ENCODE data around the gene IGF2R. TPM values are rescaled to one million over a fixed set of nuclear protein-coding genes. Genes with fewer than 3 reads are reported as not detected.

Gene IGF2R
- total RNA-seq, 2 donors from 2014 or later = 50.8 TPM

- Histone ChIP-seq H3K4me1 (no peaks in the 10 kb centered on the region), H3K36me3 (replicated peaks in 1 of 2; ENCODE audit: insufficient read depth in 1 of 2, low read depth in 2 of 2) (no peaks in the 10 kb centered on the region), H3K27me3 (no peaks in the 10 kb centered on the region), H3K4me3 (no peak overlapping the region), H3K27ac (no peak overlapping the region), H3K9me3 (peaks cover 0 to 7% (median 0%) of the 10 kb centered on the region in 3 donors)
- TF ChIP-seq CTCF (IDR thresholded peaks at IDR 0.05) = no peak
- no peak for TF ChIP-seq POLR2A (IDR thresholded peaks at IDR 0.05)
- intact Hi-C loops (cut with DNase I) = no loop called here
- ATAC-seq = no peak
- WGBS, 2 donors = 92% methylated on average over 2 of the region's 2 CpGs; no CpG with 5 or more reads in 1 of the 2 donors
- no peak for DNase-seq
These were observed 147.5 kb downstream of the IGF2R start for GRCh38 chr6:160116411-160116810.

- Histone ChIP-seq H3K4me3 (no peak overlapping the region), H3K4me1 (no peaks in the 10 kb centered on the region), H3K27ac (no peak overlapping the region), H3K9me3 (peaks cover 0 to 7% (median 0%) of the 10 kb centered on the region in 3 donors), H3K36me3 (replicated peaks in 1 of 2; ENCODE audit: insufficient read depth in 1 of 2, low read depth in 2 of 2) (no peaks in the 10 kb centered on the region), H3K27me3 (no peaks in the 10 kb centered on the region)
- ATAC-seq (no peak), DNase-seq (no peak)
- TF ChIP-seq CTCF (IDR thresholded peaks at IDR 0.05) = no peak
- no peak for TF ChIP-seq POLR2A (IDR thresholded peaks at IDR 0.05)
- WGBS, 2 donors = 100% methylated on average over 3 to 6 of the region's 6 CpGs
- intact Hi-C loops (cut with DNase I) = no loop called here
These were observed 148.3 kb downstream of the IGF2R start for GRCh38 chr6:160117137-160117536.

- DNase-seq (no peak), ATAC-seq (no peak)
- Histone ChIP-seq H3K9me3 (peaks cover 0 to 7% (median 0%) of the 10 kb centered on the region in 3 donors), H3K27me3 (no peaks in the 10 kb centered on the region), H3K36me3 (replicated peaks in 1 of 2; ENCODE audit: insufficient read depth in 1 of 2, low read depth in 2 of 2) (no peaks in the 10 kb centered on the region), H3K4me3 (no peak overlapping the region), H3K27ac (no peak overlapping the region), H3K4me1 (no peaks in the 10 kb centered on the region)
- 90 to 93% methylated on average over 3 to 5 of the region's 5 CpGs for WGBS, 2 donors
- intact Hi-C loops (cut with DNase I) = no loop called here
- no peak for TF ChIP-seq POLR2A (IDR thresholded peaks at IDR 0.05)
- no peak for TF ChIP-seq CTCF (IDR thresholded peaks at IDR 0.05)
These were observed 149.8 kb downstream of the IGF2R start for GRCh38 chr6:160118620-160119229.

GRCh38 chr6:160120087-160120486, 151.2 kb downstream of the IGF2R start:
- Histone ChIP-seq H3K4me1 (peaks cover 11% of the 10 kb centered on the region), H3K9me3 (peaks cover 0 to 7% (median 0%) of the 10 kb centered on the region in 3 donors), H3K4me3 (no peak overlapping the region), H3K27ac (no peak overlapping the region), H3K36me3 (replicated peaks in 1 of 2; ENCODE audit: insufficient read depth in 1 of 2, low read depth in 2 of 2) (no peaks in the 10 kb centered on the region), H3K27me3 (no peaks in the 10 kb centered on the region)
- ATAC-seq (no peak), DNase-seq (no peak)
- no peak for TF ChIP-seq CTCF (IDR thresholded peaks at IDR 0.05)
- TF ChIP-seq POLR2A (IDR thresholded peaks at IDR 0.05) = no peak
- 95 to 100% methylated on average over 1 of the region's 1 CpG for WGBS, 2 donors
- intact Hi-C loops (cut with DNase I) = no loop called here

GRCh38 chr6:160121558-160121957, 152.7 kb downstream of the IGF2R start, which contains the start of gene SLC22A1:
SLC22A1 (plus strand) TSS chr6:160121815; CDS start chr6:160121936, 121 bp downstream.
- 60 to 70% methylated on average over 7 to 8 of the region's 8 CpGs for WGBS, 2 donors
- Histone ChIP-seq H3K36me3 (replicated peaks in 1 of 2; ENCODE audit: insufficient read depth in 1 of 2, low read depth in 2 of 2) (no peaks in the 10 kb centered on the region), H3K4me1 (peaks cover 11% of the 10 kb centered on the region), H3K27ac (peak within 1 kb of the TSS in 1 of 4 donors; percentile 16), H3K9me3 (peaks cover 0 to 7% (median 0%) of the 10 kb centered on the region in 3 donors), H3K27me3 (no peaks in the 10 kb centered on the region), H3K4me3 (no peak within 1 kb of the TSS)
- DNase-seq (no peak), ATAC-seq (no peak)
- TF ChIP-seq CTCF (IDR thresholded peaks at IDR 0.05) (no peak), POLR2A (IDR thresholded peaks at IDR 0.05) (no peak)
- intact Hi-C loops (cut with DNase I) = no loop called here
